Lung (tissue), 12 donors: ENCODE data around the gene PSMB8. TPM values are rescaled to one million over a fixed set of nuclear protein-coding genes. Genes with fewer than 3 reads are reported as not detected.

ENCODE experiments used
- ATAC-seq: fragments of 200-7000 bp; cut with Tn5 transposase; one replicate; pipeline ENCODE4 v1.9.1; 2020; ENCODE audit warnings: moderate number of reproducible peaks; ENCODE audit not compliant: insufficient read depth, low FRiP score
- DNase-seq, 3 donors: peaks; one replicate each; pipeline ENCODE4 v3.0.0-alpha.2; 2013 to 2017
- H3K27ac ChIP-seq, 2 donors: one replicate each; pipeline ENCODE4 v1.5.1; 2013; ENCODE audit warnings: mild to moderate bottlenecking in 2 of 2, moderate library complexity in 2 of 2, control low read depth in 1 of 2, inconsistent platforms in 1 of 2, low read depth in 1 of 2, low read length in 1 of 2
- H3K27me3 ChIP-seq, 3 donors: one replicate each; pipeline ENCODE4 v1.5.1; 2013; ENCODE audit warnings: low read length in 2 of 3; ENCODE audit not compliant: control insufficient read depth in 3 of 3, insufficient read depth in 3 of 3
- H3K36me3 ChIP-seq, 4 donors: one replicate each; pipeline ENCODE4 v1.5.1; 2013; ENCODE audit warnings: low read length in 4 of 4, mild to moderate bottlenecking in 1 of 4, moderate library complexity in 1 of 4; ENCODE audit not compliant: control insufficient read depth in 4 of 4, insufficient read depth in 4 of 4
- H3K4me1 ChIP-seq, 5 donors: one replicate each; pipeline ENCODE4 v1.5.1; 2013; ENCODE audit warnings: low read length in 5 of 5, mild to moderate bottlenecking in 2 of 5, moderate library complexity in 1 of 5; ENCODE audit not compliant: control insufficient read depth in 5 of 5, insufficient read depth in 5 of 5
- H3K4me3 ChIP-seq: one replicate; pipeline ENCODE4 v1.5.1; 2013; ENCODE audit warnings: mild to moderate bottlenecking, control low read depth, moderate library complexity
- H3K9ac ChIP-seq, 2 donors: one replicate each; pipeline ENCODE4 v1.5.1; 2013; ENCODE audit warnings: low read length in 2 of 2, control low read depth in 1 of 2; ENCODE audit not compliant: insufficient read depth in 1 of 2
- H3K9me3 ChIP-seq, 4 donors: one replicate each; pipeline ENCODE4 v1.5.1; 2013; ENCODE audit warnings: low read length in 3 of 4, mild to moderate bottlenecking in 1 of 4, moderate library complexity in 1 of 4; ENCODE audit not compliant: control insufficient read depth in 4 of 4, insufficient read depth in 3 of 4
- WGBS, 2 donors: extraction: QIAGEN DNeasy Blood & Tissue Kit; methylation state at CpG; one replicate each; pipeline ENCODE4 v1.1.7; 2013; 5-methylcytosine and 5-hydroxymethylcytosine counted together
- polyA plus RNA-seq, 2 donors: library from polyadenylated mRNA; stranded (reverse); fragments of 200-250 nt; gene quantifications; one replicate each; pipeline ENCODE4 v1.2.1, GENCODE V29; 2013
- total RNA-seq, 2 donors: library from RNA; depleted of rRNA in 1 of 2; stranded (reverse); fragments of >200 nt in 1 of 2; gene quantifications; one replicate each; pipeline ENCODE4 v1.2.1, GENCODE V29; 2014 to 2021
- TF ChIP-seq, protein P1 (sequence below): IDR thresholded peaks from 2 replicates; pipeline ENCODE4 v1.5.1; 2012; ENCODE audit warnings: mild to moderate bottlenecking; ENCODE audit errors: control extremely low read depth, extremely low read depth
- donor health status: control.
- donor health status: control.
- donor health status: Bipolar disorder and iron deficiency.
- donor health status: healthy.
- donor health status: DM: yes; HTN: yes; CAD: no.

Gene PSMB8
- total and polyA plus RNA-seq, 4 donors: 40.4 to 216 (median 105) TPM

GRCh38 chr6:32827025-32827424 lies 16.8 kb downstream of the PSMB8 start:
- no peak overlapping the region for H3K27ac ChIP-seq
- WGBS, 2 donors: 74 to 80% methylated on average over 3 of the region's 3 CpGs
- DNase-seq (no peak), ATAC-seq (no peak)
- no peak overlapping the region for H3K4me3 ChIP-seq
- no peaks in the 10 kb centered on the region for H3K9me3 ChIP-seq
- H3K9ac ChIP-seq: no peak overlapping the region
- peaks cover 0 to 23% (median 8%) of the 10 kb centered on the region in 4 donors for H3K36me3 ChIP-seq
- TF ChIP-seq, protein P1, sequence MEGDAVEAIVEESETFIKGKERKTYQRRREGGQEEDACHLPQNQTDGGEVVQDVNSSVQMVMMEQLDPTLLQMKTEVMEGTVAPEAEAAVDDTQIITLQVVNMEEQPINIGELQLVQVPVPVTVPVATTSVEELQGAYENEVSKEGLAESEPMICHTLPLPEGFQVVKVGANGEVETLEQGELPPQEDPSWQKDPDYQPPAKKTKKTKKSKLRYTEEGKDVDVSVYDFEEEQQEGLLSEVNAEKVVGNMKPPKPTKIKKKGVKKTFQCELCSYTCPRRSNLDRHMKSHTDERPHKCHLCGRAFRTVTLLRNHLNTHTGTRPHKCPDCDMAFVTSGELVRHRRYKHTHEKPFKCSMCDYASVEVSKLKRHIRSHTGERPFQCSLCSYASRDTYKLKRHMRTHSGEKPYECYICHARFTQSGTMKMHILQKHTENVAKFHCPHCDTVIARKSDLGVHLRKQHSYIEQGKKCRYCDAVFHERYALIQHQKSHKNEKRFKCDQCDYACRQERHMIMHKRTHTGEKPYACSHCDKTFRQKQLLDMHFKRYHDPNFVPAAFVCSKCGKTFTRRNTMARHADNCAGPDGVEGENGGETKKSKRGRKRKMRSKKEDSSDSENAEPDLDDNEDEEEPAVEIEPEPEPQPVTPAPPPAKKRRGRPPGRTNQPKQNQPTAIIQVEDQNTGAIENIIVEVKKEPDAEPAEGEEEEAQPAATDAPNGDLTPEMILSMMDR: no peak
- no peaks in the 10 kb centered on the region for H3K27me3 ChIP-seq
- no peaks in the 10 kb centered on the region for H3K4me1 ChIP-seq

DNA sequence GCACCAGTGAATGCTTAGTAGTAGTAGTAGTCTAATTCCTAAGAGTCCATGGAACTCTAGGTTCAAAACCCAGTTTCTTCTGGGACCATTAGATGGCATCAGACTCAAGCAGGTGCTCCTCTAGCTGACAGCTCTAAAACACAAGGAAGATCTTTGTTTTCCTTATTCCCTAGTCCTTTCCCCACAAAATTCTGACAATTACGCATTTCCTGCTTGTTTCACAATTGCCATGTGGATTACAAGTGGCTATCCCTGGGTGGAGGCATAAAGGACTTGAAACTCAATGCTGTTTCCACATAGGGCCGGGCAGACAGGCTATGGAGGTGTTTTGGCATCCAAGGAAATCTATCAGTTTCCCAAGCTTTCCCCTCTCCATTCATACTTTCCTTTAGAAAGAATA lies 17.9 kb downstream of the PSMB8 start:
- no peak for ATAC-seq
- Histone ChIP-seq H3K27ac (no peak overlapping the region), H3K9ac (no peak overlapping the region), H3K4me1 (no peaks in the 10 kb centered on the region), H3K4me3 (no peak overlapping the region), H3K9me3 (no peaks in the 10 kb centered on the region), H3K36me3 (peaks cover 0 to 21% (median 7%) of the 10 kb centered on the region in 4 donors), H3K27me3 (no peaks in the 10 kb centered on the region)
- DNase-seq: peak in 2 of 3 donors; percentile 19 to 34
- WGBS, 2 donors: 49 to 72% methylated on average over 2 of the region's 2 CpGs
- TF ChIP-seq, protein P1: peak; percentile 21

DNA sequence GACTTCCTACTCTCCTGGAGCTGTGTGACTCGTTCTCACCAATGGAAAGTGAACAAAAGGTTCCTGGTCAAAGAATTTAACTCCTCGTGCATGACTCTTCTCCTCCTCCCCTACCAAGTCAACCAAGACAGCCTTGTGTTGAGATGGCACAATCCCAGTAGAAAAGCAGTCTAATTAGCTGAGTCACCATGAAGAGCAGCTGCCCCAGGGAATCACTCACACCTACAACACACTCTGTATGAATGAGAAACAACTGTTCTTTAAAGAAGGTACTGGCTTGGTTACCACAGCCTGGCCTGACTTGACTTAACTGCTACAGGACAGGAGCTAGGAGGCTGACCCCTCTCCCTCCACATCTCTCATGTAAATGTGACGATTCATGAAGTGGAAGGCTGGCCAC lies 24.1 kb downstream of the PSMB8 start:
- Histone ChIP-seq H3K4me1 (no peaks in the 10 kb centered on the region), H3K27me3 (no peaks in the 10 kb centered on the region), H3K27ac (no peak overlapping the region), H3K4me3 (no peak overlapping the region), H3K9me3 (no peaks in the 10 kb centered on the region), H3K36me3 (no peaks in the 10 kb centered on the region), H3K9ac (no peak overlapping the region)
- 75 to 85% methylated on average over 3 of the region's 3 CpGs for WGBS, 2 donors
- ATAC-seq (no peak), DNase-seq (no peak)
- TF ChIP-seq, protein P1: no peak

DNA sequence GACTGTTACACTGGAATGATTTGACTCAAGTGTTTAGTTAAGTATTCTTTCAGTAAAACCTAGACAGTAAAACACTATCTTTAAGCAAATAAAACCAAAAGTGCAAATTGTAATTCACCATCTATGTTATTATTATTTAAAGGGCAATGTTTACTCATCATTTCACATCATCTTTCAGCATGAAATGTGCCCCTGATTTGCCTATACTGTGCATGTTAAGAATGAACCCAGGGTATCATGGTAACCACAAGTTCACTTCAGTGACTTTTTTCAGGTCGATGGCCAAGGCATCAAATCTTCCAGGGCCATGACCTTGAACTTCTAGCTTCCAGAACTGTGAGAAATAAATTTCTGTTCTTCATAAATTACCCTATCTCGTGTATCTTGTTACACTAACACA lies 25.0 kb downstream of the PSMB8 start:
- DNase-seq (no peak), ATAC-seq (no peak)
- Histone ChIP-seq H3K9me3 (no peaks in the 10 kb centered on the region), H3K4me3 (no peak overlapping the region), H3K36me3 (no peaks in the 10 kb centered on the region), H3K9ac (no peak overlapping the region), H3K4me1 (no peaks in the 10 kb centered on the region), H3K27me3 (no peaks in the 10 kb centered on the region), H3K27ac (no peak overlapping the region)
- TF ChIP-seq, protein P1: no peak
- 71 to 86% methylated on average over 2 of the region's 2 CpGs for WGBS, 2 donors
